HG02759 (cell line): ENCODE data around the gene OGFOD1.

Experiments used
- ATAC-seq: cut with Tn5 transposase; IDR thresholded peaks from one replicate; pipeline ENCODE4 v1.9.1; 2021; ENCODE audit warnings: mild to moderate bottlenecking, moderate library complexity; ENCODE audit not compliant: unreplicated experiment

The OGFOD1 gene

DNA sequence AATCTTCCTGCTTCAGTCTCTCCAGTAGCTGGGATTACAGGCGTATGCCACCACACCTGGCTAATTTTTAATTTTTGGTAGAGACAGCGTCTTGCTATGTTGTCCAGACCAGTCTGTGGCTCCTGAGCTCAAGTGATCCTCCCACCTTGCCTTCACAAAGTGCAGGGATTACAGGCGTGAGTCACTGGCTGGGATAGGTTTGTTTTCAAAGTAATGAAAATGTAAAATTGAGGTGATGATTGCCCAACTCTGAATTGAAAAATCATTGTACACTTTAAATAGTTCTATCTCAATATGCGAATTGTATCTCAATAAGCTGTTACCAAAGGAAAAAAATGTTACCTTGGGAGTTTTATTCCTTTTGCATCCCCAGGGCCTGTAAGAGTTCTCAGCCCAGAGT is 24.8 kb upstream of the OGFOD1 start:
- ATAC-seq, result no peak

- no peak for ATAC-seq
These were observed 23.3 kb upstream of the OGFOD1 start for GRCh38 chr16:56428091-56428490.

- no peak for ATAC-seq
These were observed 15.1 kb upstream of the OGFOD1 start for GRCh38 chr16:56436258-56436657.

- no peak for ATAC-seq
These were observed 13.3 kb upstream of the OGFOD1 start for GRCh38 chr16:56438038-56438437.

GRCh38 chr16:56447286-56447685 is 4.1 kb upstream of the OGFOD1 start:
- ATAC-seq, result no peak

- no peak for ATAC-seq
These were observed 3.3 kb upstream of the OGFOD1 start for GRCh38 chr16:56448005-56448404.

- peak; percentile 33 for ATAC-seq
These were observed 924 bp upstream of the OGFOD1 start for GRCh38 chr16:56450275-56450985.

DNA sequence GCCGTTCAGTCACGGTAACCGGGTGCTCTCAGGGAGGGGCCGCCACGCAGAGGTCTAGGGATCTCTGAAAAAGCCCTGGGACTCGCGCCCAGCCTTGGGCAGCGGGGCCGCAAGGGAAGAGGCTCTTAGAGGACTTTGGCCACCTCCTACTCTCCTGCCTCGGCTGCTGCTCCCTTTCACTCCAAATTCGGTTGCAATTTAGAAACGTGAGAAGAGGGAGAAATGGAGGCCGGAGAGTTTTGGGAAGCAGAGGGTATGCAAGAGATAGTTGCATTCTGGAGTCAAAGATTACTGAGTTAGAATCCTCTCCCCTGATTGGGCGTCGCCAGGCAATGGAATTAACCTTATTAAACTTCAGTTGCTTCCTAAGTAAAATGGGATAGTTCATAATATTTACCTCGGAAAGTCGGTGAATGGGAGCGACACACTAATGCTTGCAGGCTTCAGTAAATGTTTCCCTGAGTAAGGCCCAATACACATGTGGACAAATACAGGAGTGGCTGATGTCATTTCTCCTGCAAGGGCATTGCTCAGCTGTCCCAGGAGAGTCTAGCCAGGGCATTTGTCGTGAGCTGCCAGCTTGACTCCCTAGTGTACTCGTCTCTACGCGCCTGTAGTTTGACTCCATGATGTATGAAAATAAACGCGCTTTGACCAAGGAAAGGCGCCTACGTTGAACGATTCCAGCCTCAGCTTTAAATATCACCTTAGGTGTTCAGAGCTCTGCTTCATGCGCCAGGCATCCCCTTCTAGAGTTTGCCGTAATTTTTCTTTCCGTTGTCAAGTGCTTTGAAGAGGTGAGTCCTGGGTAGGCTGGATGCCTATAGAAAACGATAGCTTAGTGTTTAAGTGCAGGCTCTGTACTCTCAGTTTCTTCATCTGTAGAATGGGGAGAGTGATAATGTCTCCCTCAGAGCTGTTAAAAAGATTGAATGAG is 667 bp downstream of the OGFOD1 start:
- ATAC-seq, result peak; percentile 43

GRCh38 chr16:56457927-56458470 is 6.6 kb downstream of the OGFOD1 start:
- no peak for ATAC-seq

DNA sequence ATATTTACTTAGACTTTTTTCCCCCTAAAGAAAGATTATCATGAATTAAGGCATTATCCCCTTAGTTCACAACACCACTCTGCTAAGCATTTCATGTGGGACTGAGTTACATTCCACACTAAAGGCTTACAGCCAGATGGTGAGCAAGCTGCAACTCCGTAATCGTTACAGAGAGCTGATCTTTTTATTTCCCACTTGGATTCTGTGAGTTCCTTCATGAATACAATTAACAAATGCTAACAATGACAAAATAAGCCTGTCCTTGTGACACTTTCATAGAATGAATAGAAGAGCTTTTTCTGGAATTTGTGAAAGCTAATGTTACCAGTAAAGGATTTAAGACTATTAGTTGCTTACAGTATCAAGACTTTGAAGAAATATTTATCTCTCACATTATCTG is 8.7 kb downstream of the OGFOD1 start:
- no peak for ATAC-seq

- no peak for ATAC-seq
These were observed 10.9 kb downstream of the OGFOD1 start for GRCh38 chr16:56462064-56462796.

DNA sequence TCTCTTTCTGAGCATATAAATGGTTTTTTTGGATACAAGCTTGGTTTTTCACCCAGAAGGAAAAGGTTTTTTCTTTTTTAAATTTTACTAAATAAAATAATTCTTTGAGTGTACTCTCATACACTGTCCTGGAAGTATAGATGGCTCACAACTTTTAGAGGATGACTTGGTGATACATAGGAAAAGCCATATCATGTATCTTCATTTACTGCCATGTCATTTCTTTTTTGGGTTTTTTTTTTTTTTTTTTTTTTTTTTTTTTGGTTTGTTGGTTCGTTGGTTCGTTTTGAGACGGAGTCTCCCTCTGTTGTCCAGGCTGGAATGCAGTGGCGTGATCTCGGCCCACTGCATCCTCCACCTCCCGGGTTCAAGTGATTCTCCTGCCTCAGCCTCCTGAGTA is 11.8 kb downstream of the OGFOD1 start:
- ATAC-seq, result no peak

DNA sequence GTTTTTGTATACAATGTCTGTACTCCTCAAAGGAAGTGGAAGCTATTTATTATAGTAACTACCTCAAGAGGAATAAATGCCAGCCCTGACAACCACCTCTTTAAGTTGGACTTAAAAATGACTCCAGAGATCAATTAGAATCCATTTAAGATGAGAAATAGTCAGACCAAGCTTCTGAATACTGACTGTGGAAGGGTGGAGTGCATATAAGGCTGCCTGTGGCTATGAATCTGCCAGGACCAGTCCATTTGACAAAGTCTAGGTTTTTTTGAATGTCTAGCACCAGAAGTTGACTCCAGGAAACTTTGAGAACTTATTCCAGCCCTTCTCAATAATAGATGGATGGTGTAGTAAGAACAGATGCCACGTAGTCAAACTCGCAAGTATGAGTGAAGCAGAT is 15.0 kb downstream of the OGFOD1 start:
- no peak for ATAC-seq

GRCh38 chr16:56468800-56469199 is 17.4 kb downstream of the OGFOD1 start:
- ATAC-seq, result no peak

DNA sequence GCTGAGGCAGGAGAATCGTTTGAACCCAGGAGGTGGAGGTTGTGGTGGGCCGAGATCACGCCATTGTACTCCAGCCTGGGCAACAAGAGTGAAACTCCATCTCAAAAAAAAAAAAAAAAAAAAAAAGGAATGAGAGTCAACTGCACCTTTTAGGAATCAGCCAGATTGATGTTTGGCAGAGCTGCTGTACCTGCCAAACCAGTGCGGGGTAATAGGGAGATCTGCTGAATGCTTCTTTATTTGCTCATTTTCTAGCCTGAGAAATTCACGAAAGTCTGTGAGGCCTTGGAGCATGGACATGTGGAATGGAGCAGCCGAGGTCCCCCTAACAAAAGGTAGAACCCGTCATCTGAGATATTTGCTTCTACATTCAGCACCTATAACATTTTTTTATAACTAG is 18.4 kb downstream of the OGFOD1 start:
- no peak for ATAC-seq

- ATAC-seq, result no peak
These were observed 18.9 kb downstream of the OGFOD1 start for GRCh38 chr16:56470232-56470631.

DNA sequence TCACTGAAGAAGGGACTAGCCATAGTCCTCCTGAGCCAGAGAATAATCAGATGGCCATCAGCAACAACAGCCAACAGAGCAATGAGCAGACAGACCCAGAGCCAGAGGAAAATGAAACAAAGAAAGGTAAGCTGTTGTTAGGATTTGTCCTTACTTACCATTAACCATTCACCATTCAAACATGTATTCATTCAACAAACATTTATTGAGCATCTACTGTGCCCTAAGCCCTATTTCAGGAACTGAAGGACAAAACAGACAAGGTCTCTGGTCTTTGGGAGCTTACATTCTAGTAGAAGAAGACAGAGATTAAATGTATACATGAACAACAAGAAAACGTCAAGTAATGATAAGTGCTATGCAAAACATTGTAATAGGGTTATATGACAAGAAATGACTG is 19.3 kb downstream of the OGFOD1 start:
- ATAC-seq, result no peak

DNA sequence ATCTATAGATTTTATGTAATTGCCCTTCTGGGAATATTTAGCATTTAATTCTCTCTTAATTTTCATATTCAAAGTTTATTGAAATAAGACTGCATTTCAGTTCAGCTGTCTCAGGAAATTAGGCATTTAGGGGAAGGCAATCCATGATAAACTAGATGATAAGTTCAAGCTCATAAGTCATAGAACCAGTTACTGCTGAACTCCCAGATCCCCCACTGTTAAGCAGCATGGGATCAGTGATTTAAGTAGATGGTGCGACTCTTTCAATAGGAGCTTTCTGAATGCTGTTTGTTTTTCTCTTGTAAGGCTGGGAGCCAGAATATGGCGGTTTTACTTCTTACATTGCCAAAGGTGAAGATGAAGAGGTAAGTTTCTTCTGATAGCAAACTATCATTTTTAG is 23.8 kb downstream of the OGFOD1 start:
- no peak for ATAC-seq

DNA sequence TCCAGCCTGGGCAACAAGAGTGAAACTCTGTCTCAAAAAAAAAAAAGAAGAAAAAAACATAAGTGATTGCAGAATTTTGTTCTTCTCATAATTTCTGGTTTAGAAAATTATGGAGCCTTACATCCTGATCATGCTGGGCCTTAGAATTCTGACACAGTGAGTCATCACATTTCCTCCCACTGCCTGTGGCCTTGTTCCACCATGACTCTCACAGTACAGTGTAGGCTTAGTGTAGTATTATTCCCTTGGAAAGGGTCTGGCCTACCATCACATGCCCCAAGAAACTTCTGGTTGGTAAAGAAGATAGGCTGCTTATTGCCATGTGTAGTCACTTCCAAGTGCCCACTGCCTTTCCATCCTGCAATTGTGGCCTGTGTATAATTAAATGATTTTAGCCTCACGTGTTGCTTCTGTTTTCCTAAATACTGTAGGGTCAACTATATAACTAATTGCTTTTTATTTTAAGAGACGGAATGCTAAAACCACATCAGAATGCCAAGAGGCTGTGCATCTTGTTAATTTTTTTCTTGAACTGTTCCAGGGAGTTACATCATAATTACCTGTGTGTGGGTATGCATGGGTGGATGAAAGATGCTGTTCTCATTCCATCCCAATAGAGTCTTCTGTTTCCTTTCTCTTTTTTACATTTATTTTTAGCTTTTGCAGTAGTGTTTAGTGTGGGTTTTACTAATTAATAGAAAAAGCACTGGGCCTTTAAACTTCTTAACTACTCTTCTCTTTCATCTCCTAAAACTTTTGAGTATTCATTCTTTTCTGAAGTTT is 25.9 kb downstream of the OGFOD1 start:
- ATAC-seq, result no peak

- ATAC-seq, result no peak
These were observed 27.1 kb downstream of the OGFOD1 start for GRCh38 chr16:56478281-56479049.
